Measurements from ENCODE around the gene LYRM9.

LYRM9 gene

GRCh38 chr17:27905447-27906225 lies 12.5 kb upstream of the LYRM9 start:
- no peak overlapping the region for H3K27ac ChIP-seq
- TF ChIP-seq CTCF (conservative IDR thresholded peaks at IDR 0.05), result no peak

- no peak for TF ChIP-seq CTCF (conservative IDR thresholded peaks at IDR 0.05)
- H3K27ac ChIP-seq, result no peak overlapping the region
Measured at GRCh38 chr17:27904534-27905446, 11.6 kb upstream of the LYRM9 start.

GRCh38 chr17:27904114-27904513 lies 10.9 kb upstream of the LYRM9 start:
- no peak overlapping the region for H3K27ac ChIP-seq
- no peak for TF ChIP-seq CTCF (conservative IDR thresholded peaks at IDR 0.05)

GRCh38 chr17:27899525-27899924 lies 6.4 kb upstream of the LYRM9 start:
- no peak for TF ChIP-seq CTCF (conservative IDR thresholded peaks at IDR 0.05)

GRCh38 chr17:27898096-27898495 lies 4.9 kb upstream of the LYRM9 start:
- TF ChIP-seq CTCF (conservative IDR thresholded peaks at IDR 0.05), result no peak
- H3K27ac ChIP-seq, result no peak overlapping the region

More at GRCh38 chr17:27899525-27899924, 6.4 kb upstream of the LYRM9 start:
- no peak overlapping the region for H3K27ac ChIP-seq

GRCh38 chr17:27896701-27897100 lies 3.5 kb upstream of the LYRM9 start:
- H3K27ac ChIP-seq, result no peak overlapping the region
- TF ChIP-seq CTCF (conservative IDR thresholded peaks at IDR 0.05), result no peak

- TF ChIP-seq CTCF (conservative IDR thresholded peaks at IDR 0.05), result no peak
- H3K27ac ChIP-seq, result no peak overlapping the region
Measured at GRCh38 chr17:27895940-27896535, 2.9 kb upstream of the LYRM9 start.

All from VCaP (cell line).